Measurements from ENCODE around the gene ARF1. TPM values are rescaled to one million over a fixed set of nuclear protein-coding genes. Genes with fewer than 3 reads are reported as not detected.

Gene ARF1
- total and polyA plus RNA-seq, 8 donors, result 267 to 455 (median 301) TPM

GRCh38 chr1:228120857-228121489, 38.5 kb downstream of the ARF1 start:
- H3K27me3 ChIP-seq, result no peaks in the 10 kb centered on the region
- H3K27ac ChIP-seq, result no peak overlapping the region
- no peaks in the 10 kb centered on the region for H3K9me3 ChIP-seq
- H3K4me3 ChIP-seq, result no peak overlapping the region
- no peaks in the 10 kb centered on the region for H3K36me3 ChIP-seq
- DNase-seq (no peak), ATAC-seq (no peak)
- H3K4me1 ChIP-seq, result no peaks in the 10 kb centered on the region
- no peak for TF ChIP-seq CTCF (IDR thresholded peaks at IDR 0.05)
- intact Hi-C loops (cut with DNase I), result no loop called here

- intact Hi-C loops (cut with DNase I), result no loop called here
- Histone ChIP-seq H3K4me1 (no peaks in the 10 kb centered on the region), H3K36me3 (no peaks in the 10 kb centered on the region), H3K4me3 (no peak overlapping the region), H3K9me3 (no peaks in the 10 kb centered on the region), H3K27ac (no peak overlapping the region), H3K27me3 (no peaks in the 10 kb centered on the region)
- TF ChIP-seq CTCF (IDR thresholded peaks at IDR 0.05), result no peak
- no peak for DNase-seq
- ATAC-seq, result no peak
These were observed 40.5 kb downstream of the ARF1 start for GRCh38 chr1:228122921-228123441.

GRCh38 chr1:228123505-228123904, 41.0 kb downstream of the ARF1 start:
- DNase-seq, result no peak
- no peaks in the 10 kb centered on the region for H3K4me1 ChIP-seq
- ATAC-seq, result no peak
- H3K27ac ChIP-seq, result no peak overlapping the region
- no peaks in the 10 kb centered on the region for H3K27me3 ChIP-seq
- H3K36me3 ChIP-seq, result no peaks in the 10 kb centered on the region
- H3K4me3 ChIP-seq, result no peak overlapping the region
- intact Hi-C loops (cut with DNase I), result no loop called here
- no peaks in the 10 kb centered on the region for H3K9me3 ChIP-seq
- no peak for TF ChIP-seq CTCF (IDR thresholded peaks at IDR 0.05)

- ATAC-seq (no peak), DNase-seq (no peak)
- H3K27me3 ChIP-seq, result no peaks in the 10 kb centered on the region
- no peaks in the 10 kb centered on the region for H3K9me3 ChIP-seq
- no peaks in the 10 kb centered on the region for H3K36me3 ChIP-seq
- no peak overlapping the region for H3K27ac ChIP-seq
- no peak overlapping the region for H3K4me3 ChIP-seq
- intact Hi-C loops (cut with DNase I), result no loop called here
- TF ChIP-seq CTCF (IDR thresholded peaks at IDR 0.05), result no peak
- H3K4me1 ChIP-seq, result peaks cover 0 to under 1% of the 10 kb centered on the region in 2 donors
These were observed 42.7 kb downstream of the ARF1 start for GRCh38 chr1:228125185-228125584.

- Histone ChIP-seq H3K27me3 (no peaks in the 10 kb centered on the region), H3K27ac (peak overlapping the region; percentile 46 to 72), H3K9me3 (no peaks in the 10 kb centered on the region), H3K4me1 (peaks cover 0 to 11% of the 10 kb centered on the region in 2 donors), H3K36me3 (no peaks in the 10 kb centered on the region), H3K4me3 (no peak overlapping the region)
- ATAC-seq (peak; percentile 46), DNase-seq (peak in 1 of 4 donors; percentile 35)
- no peak for TF ChIP-seq CTCF (IDR thresholded peaks at IDR 0.05)
- intact Hi-C loops (cut with DNase I), result no loop called here
These were observed 49.3 kb downstream of the ARF1 start for GRCh38 chr1:228131766-228132165.
